Measurements from ENCODE around the gene SSTR3.

The SSTR3 gene

GRCh38 chr22:37174964-37175363 is 37.3 kb downstream of the SSTR3 start:
- H3K79me1 ChIP-seq (ENCODE audit: low read depth, low read length), result no peaks in the 10 kb centered on the region
- no peak overlapping the region for H3K27ac ChIP-seq (replicated peaks; ENCODE audit: low read length)
- no peak overlapping the region for H2BK120ac ChIP-seq (ENCODE audit: low read depth, low read length)
- no peak overlapping the region for H3K18ac ChIP-seq (ENCODE audit: low read length)
- no peaks in the 10 kb centered on the region for H3K27me3 ChIP-seq (ENCODE audit: control insufficient read depth in 3 of 3, insufficient read depth in 3 of 3, low read depth in 1 of 3, low read length in 3 of 3)
- no peaks in the 10 kb centered on the region for H3K9me3 ChIP-seq (replicated peaks in 1 of 2; ENCODE audit: control insufficient read depth in 2 of 2, insufficient read depth in 1 of 2, low read depth in 1 of 2, low read length in 2 of 2)
- H3K4me2 ChIP-seq (ENCODE audit: insufficient read depth, low read length, poor library complexity, severe bottlenecking), result no peak overlapping the region
- H2BK12ac ChIP-seq (ENCODE audit: low read length), result no peak overlapping the region
- H4K91ac ChIP-seq (ENCODE audit: low read depth, low read length, poor library complexity), result no peak overlapping the region
- no peak for DNase-seq (ENCODE audit: low spot score)
- H3K36me3 ChIP-seq (replicated peaks in 1 of 2; ENCODE audit: control insufficient read depth in 2 of 2, insufficient read depth in 2 of 2, low read length in 2 of 2), result peaks cover 0 to 5% of the 10 kb centered on the region in 2 donors
- H3K23ac ChIP-seq (ENCODE audit: low read depth, low read length, poor library complexity), result no peak overlapping the region
- no peak overlapping the region for H2BK5ac ChIP-seq (ENCODE audit: low read length)
- no peak overlapping the region for H4K8ac ChIP-seq (ENCODE audit: low read depth, low read length)
- H2BK15ac ChIP-seq (ENCODE audit: low read length), result no peak overlapping the region
- H3K14ac ChIP-seq (ENCODE audit: low read length), result no peak overlapping the region
- H3K4me1 ChIP-seq (ENCODE audit: control insufficient read depth in 2 of 2, insufficient read depth in 1 of 2, low read depth in 1 of 2, low read length in 2 of 2), result peaks cover 12 to 13% of the 10 kb centered on the region in 2 donors
- H3K4ac ChIP-seq (ENCODE audit: low read length), result no peak overlapping the region
- H3K4me3 ChIP-seq (ENCODE audit: low read length in 2 of 2), result no peak overlapping the region
- H3K9ac ChIP-seq (ENCODE audit: low read depth, low read length, poor library complexity), result no peak overlapping the region
- H2AFZ ChIP-seq (ENCODE audit: low read length), result no peak overlapping the region
- WGBS, 2 donors (ENCODE audit: extremely low coverage in 2 of 2, insufficient read length in 2 of 2, insufficient replicate concordance in 1 of 2), result no CpG with 5 or more reads among the region's 9 CpGs
- H2AK5ac ChIP-seq (ENCODE audit: low read depth, low read length), result no peak overlapping the region

GRCh38 chr22:37173709-37174108 is 38.6 kb downstream of the SSTR3 start:
- H3K18ac ChIP-seq (ENCODE audit: low read length), result no peak overlapping the region
- H2BK12ac ChIP-seq (ENCODE audit: low read length), result no peak overlapping the region
- no peak overlapping the region for H2BK120ac ChIP-seq (ENCODE audit: low read depth, low read length)
- no peak overlapping the region for H3K27ac ChIP-seq (replicated peaks; ENCODE audit: low read length)
- H3K36me3 ChIP-seq (replicated peaks in 1 of 2; ENCODE audit: control insufficient read depth in 2 of 2, insufficient read depth in 2 of 2, low read length in 2 of 2), result no peaks in the 10 kb centered on the region
- H3K9ac ChIP-seq (ENCODE audit: low read depth, low read length, poor library complexity), result no peak overlapping the region
- no peaks in the 10 kb centered on the region for H3K27me3 ChIP-seq (ENCODE audit: control insufficient read depth in 3 of 3, insufficient read depth in 3 of 3, low read depth in 1 of 3, low read length in 3 of 3)
- H3K4me3 ChIP-seq (ENCODE audit: low read length in 2 of 2), result no peak overlapping the region
- no peak overlapping the region for H2AFZ ChIP-seq (ENCODE audit: low read length)
- DNase-seq (ENCODE audit: low spot score), result no peak
- H3K4me2 ChIP-seq (ENCODE audit: insufficient read depth, low read length, poor library complexity, severe bottlenecking), result no peak overlapping the region
- no CpG with 5 or more reads among the region's 6 CpGs for WGBS, 2 donors (ENCODE audit: extremely low coverage in 2 of 2, insufficient read length in 2 of 2, insufficient replicate concordance in 1 of 2)
- no peak overlapping the region for H2AK5ac ChIP-seq (ENCODE audit: low read depth, low read length)
- peaks cover 8 to 9% of the 10 kb centered on the region in 2 donors for H3K4me1 ChIP-seq (ENCODE audit: control insufficient read depth in 2 of 2, insufficient read depth in 1 of 2, low read depth in 1 of 2, low read length in 2 of 2)
- no peak overlapping the region for H4K91ac ChIP-seq (ENCODE audit: low read depth, low read length, poor library complexity)
- no peak overlapping the region for H2BK5ac ChIP-seq (ENCODE audit: low read length)
- no peaks in the 10 kb centered on the region for H3K9me3 ChIP-seq (replicated peaks in 1 of 2; ENCODE audit: control insufficient read depth in 2 of 2, insufficient read depth in 1 of 2, low read depth in 1 of 2, low read length in 2 of 2)
- no peak overlapping the region for H3K23ac ChIP-seq (ENCODE audit: low read depth, low read length, poor library complexity)
- no peak overlapping the region for H2BK15ac ChIP-seq (ENCODE audit: low read length)
- H3K14ac ChIP-seq (ENCODE audit: low read length), result no peak overlapping the region
- no peak overlapping the region for H3K4ac ChIP-seq (ENCODE audit: low read length)
- no peak overlapping the region for H4K8ac ChIP-seq (ENCODE audit: low read depth, low read length)
- no peaks in the 10 kb centered on the region for H3K79me1 ChIP-seq (ENCODE audit: low read depth, low read length)

DNA sequence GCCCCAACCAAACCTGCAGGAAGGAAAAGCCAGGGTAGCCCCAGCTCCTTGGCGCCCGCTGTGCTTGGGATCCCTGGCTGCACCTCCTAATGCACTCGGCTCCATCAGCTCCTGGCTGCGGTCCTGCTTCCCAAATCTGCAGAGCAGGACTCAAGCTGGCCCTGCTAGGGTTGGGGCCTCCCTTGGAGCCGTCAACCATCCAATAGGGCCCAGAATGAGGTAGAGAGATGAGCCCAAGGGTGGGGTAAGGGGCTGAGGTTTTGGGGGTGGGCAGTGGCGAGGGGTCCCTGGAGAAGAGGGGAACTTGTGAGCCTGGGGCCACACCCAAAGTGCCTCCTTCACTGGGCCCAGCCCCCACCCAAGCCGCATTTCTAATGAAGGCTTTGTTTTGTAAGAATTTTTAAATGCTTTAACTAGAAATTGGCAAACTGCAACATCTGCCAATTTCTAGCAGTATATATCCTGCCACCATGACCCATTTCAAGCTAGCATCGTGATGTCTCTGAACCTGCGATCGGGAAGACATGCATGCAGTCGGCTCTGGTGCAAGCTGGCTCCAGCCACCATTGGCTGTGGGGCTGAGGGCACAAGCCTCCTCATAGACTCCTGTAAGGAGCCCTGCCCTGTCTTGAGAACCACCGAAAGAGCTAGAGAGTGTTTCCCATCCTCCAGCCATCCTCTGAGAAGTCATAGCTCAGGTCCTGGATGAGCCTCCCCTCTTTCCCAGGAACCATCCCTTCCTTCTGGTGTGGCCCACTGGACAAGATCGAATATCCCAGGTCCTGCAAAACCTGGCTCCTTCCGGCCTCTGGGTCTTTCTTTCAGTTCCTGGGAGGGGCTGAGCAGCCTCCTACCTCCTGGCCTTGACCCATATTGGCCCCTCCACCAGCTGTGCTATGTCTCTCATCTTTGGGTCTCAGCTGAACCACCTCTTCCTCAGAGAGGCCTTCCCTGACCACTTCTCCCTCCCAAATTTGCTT is 39.7 kb downstream of the SSTR3 start:
- no peak overlapping the region for H2BK120ac ChIP-seq (ENCODE audit: low read depth, low read length)
- H3K4me2 ChIP-seq (ENCODE audit: insufficient read depth, low read length, poor library complexity, severe bottlenecking), result no peak overlapping the region
- H3K9me3 ChIP-seq (replicated peaks in 1 of 2; ENCODE audit: control insufficient read depth in 2 of 2, insufficient read depth in 1 of 2, low read depth in 1 of 2, low read length in 2 of 2), result no peaks in the 10 kb centered on the region
- H2BK5ac ChIP-seq (ENCODE audit: low read length), result no peak overlapping the region
- WGBS, 2 donors (ENCODE audit: extremely low coverage in 2 of 2, insufficient read length in 2 of 2, insufficient replicate concordance in 1 of 2), result no CpG with 5 or more reads among the region's 14 CpGs
- peaks cover 1 to 8% of the 10 kb centered on the region in 2 donors for H3K4me1 ChIP-seq (ENCODE audit: control insufficient read depth in 2 of 2, insufficient read depth in 1 of 2, low read depth in 1 of 2, low read length in 2 of 2)
- no peak overlapping the region for H4K91ac ChIP-seq (ENCODE audit: low read depth, low read length, poor library complexity)
- H2BK15ac ChIP-seq (ENCODE audit: low read length), result no peak overlapping the region
- no peak overlapping the region for H3K4ac ChIP-seq (ENCODE audit: low read length)
- no peak overlapping the region for H2AK5ac ChIP-seq (ENCODE audit: low read depth, low read length)
- DNase-seq (ENCODE audit: low spot score), result no peak
- no peak overlapping the region for H2AFZ ChIP-seq (ENCODE audit: low read length)
- H3K18ac ChIP-seq (ENCODE audit: low read length), result no peak overlapping the region
- no peaks in the 10 kb centered on the region for H3K79me1 ChIP-seq (ENCODE audit: low read depth, low read length)
- H3K27ac ChIP-seq (replicated peaks; ENCODE audit: low read length), result no peak overlapping the region
- H4K8ac ChIP-seq (ENCODE audit: low read depth, low read length), result no peak overlapping the region
- H3K27me3 ChIP-seq (ENCODE audit: control insufficient read depth in 3 of 3, insufficient read depth in 3 of 3, low read depth in 1 of 3, low read length in 3 of 3), result no peaks in the 10 kb centered on the region
- H3K14ac ChIP-seq (ENCODE audit: low read length), result no peak overlapping the region
- no peak overlapping the region for H3K23ac ChIP-seq (ENCODE audit: low read depth, low read length, poor library complexity)
- H3K4me3 ChIP-seq (ENCODE audit: low read length in 2 of 2), result no peak overlapping the region
- H3K36me3 ChIP-seq (replicated peaks in 1 of 2; ENCODE audit: control insufficient read depth in 2 of 2, insufficient read depth in 2 of 2, low read length in 2 of 2), result no peaks in the 10 kb centered on the region
- no peak overlapping the region for H3K9ac ChIP-seq (ENCODE audit: low read depth, low read length, poor library complexity)
- H2BK12ac ChIP-seq (ENCODE audit: low read length), result no peak overlapping the region

DNA sequence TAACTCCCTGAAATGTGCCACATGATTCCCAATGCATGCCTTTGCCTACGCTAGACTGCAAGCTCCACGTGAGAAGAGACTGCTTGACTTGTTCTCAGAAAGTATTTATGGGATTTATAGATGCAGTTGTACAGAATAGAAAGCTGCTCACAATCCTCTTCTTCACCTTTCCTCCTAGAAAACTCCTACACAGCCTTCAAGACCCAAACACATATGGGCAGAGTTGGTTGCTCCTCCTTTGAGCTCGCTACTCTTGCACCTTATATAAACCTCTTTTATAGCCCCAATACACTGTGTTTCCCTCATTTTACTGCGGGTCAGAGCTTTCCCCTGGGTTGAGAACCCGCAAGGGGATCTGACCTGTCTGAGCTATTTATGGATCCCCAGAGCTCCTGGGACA is 40.6 kb downstream of the SSTR3 start:
- no CpG with 5 or more reads among the region's 5 CpGs for WGBS, 2 donors (ENCODE audit: extremely low coverage in 2 of 2, insufficient read length in 2 of 2, insufficient replicate concordance in 1 of 2)
- H4K91ac ChIP-seq (ENCODE audit: low read depth, low read length, poor library complexity), result no peak overlapping the region
- H3K36me3 ChIP-seq (replicated peaks in 1 of 2; ENCODE audit: control insufficient read depth in 2 of 2, insufficient read depth in 2 of 2, low read length in 2 of 2), result no peaks in the 10 kb centered on the region

More for the DNA sequence above, 40.6 kb downstream of the SSTR3 start:
- Histone ChIP-seq H3K18ac (ENCODE audit: low read length) (no peak overlapping the region), H3K27me3 (ENCODE audit: control insufficient read depth in 3 of 3, insufficient read depth in 3 of 3, low read depth in 1 of 3, low read length in 3 of 3) (no peaks in the 10 kb centered on the region), H3K79me1 (ENCODE audit: low read depth, low read length) (no peaks in the 10 kb centered on the region), H3K4me1 (ENCODE audit: control insufficient read depth in 2 of 2, insufficient read depth in 1 of 2, low read depth in 1 of 2, low read length in 2 of 2) (peaks cover 1 to 10% of the 10 kb centered on the region in 2 donors), H3K27ac (replicated peaks; ENCODE audit: low read length) (no peak overlapping the region), H3K4me3 (ENCODE audit: low read length in 2 of 2) (no peak overlapping the region), H3K4ac (ENCODE audit: low read length) (no peak overlapping the region), H3K23ac (ENCODE audit: low read depth, low read length, poor library complexity) (no peak overlapping the region), H3K9ac (ENCODE audit: low read depth, low read length, poor library complexity) (no peak overlapping the region), H3K9me3 (replicated peaks in 1 of 2; ENCODE audit: control insufficient read depth in 2 of 2, insufficient read depth in 1 of 2, low read depth in 1 of 2, low read length in 2 of 2) (no peaks in the 10 kb centered on the region), H2BK120ac (ENCODE audit: low read depth, low read length) (no peak overlapping the region), H3K4me2 (ENCODE audit: insufficient read depth, low read length, poor library complexity, severe bottlenecking) (no peak overlapping the region), H2BK15ac (ENCODE audit: low read length) (no peak overlapping the region), H2BK12ac (ENCODE audit: low read length) (no peak overlapping the region), H2BK5ac (ENCODE audit: low read length) (no peak overlapping the region), H3K14ac (ENCODE audit: low read length) (no peak overlapping the region), H2AK5ac (ENCODE audit: low read depth, low read length) (no peak overlapping the region), H2AFZ (ENCODE audit: low read length) (no peak overlapping the region), H4K8ac (ENCODE audit: low read depth, low read length) (no peak overlapping the region)
- no peak for DNase-seq (ENCODE audit: low spot score)

Measured in neuronal stem cell (in vitro differentiated cells).